DND-41 (cell line): Measurements from ENCODE around the gene TSSC4.

ENCODE experiments used
- ATAC-seq: fragments of 200-7000 bp; cut with Tn5 transposase; 3 replicates; pipeline ENCODE4 v1.9.1; 2021; ENCODE audit warnings: low read depth; ENCODE audit not compliant: insufficient read depth
- DNase-seq: peaks from one replicate; pipeline ENCODE4 v3.0.0-alpha.2; 2020
- H2AFZ ChIP-seq: 2 replicates; pipeline ENCODE4 v1.6.0; 2012; ENCODE audit warnings: low read depth, low read length
- H3K27ac ChIP-seq: 2 replicates; pipeline ENCODE4 v1.5.1; 2012; ENCODE audit warnings: low read length, inconsistent platforms
- H3K27me3 ChIP-seq: fragments of 200-600 bp; sonication (generic); 2 replicates; pipeline ENCODE4 v1.6.0; 2012; ENCODE audit warnings: low read length, mild to moderate bottlenecking, inconsistent platforms; ENCODE audit not compliant: insufficient read depth, poor library complexity
- H3K36me3 ChIP-seq: 2 replicates; pipeline ENCODE4 v1.5.1; 2012; ENCODE audit warnings: low read length, inconsistent platforms; ENCODE audit not compliant: insufficient read depth
- H3K4me1 ChIP-seq: 2 replicates; pipeline ENCODE4 v1.5.1; 2012; ENCODE audit warnings: mild to moderate bottlenecking, low read length; ENCODE audit not compliant: insufficient read depth
- H3K4me2 ChIP-seq: 2 replicates; pipeline ENCODE4 v1.6.0; 2012; ENCODE audit warnings: mild to moderate bottlenecking, moderate library complexity, low read length, inconsistent platforms; ENCODE audit not compliant: insufficient read depth
- H3K4me3 ChIP-seq, 2 experiments: fragments of 200-600 bp in 1 of 2; shearing (Covaris generic) in 1 of 2; 2 replicates each; pipeline ENCODE4 v1.5.1; 2012 to 2016; ENCODE audit warnings: inconsistent platforms in 2 of 2, low read length in 2 of 2, mild to moderate bottlenecking in 2 of 2, low read depth in 1 of 2, moderate library complexity in 1 of 2
- H3K79me2 ChIP-seq: 2 replicates; pipeline ENCODE4 v1.6.0; 2012; ENCODE audit warnings: low read length, inconsistent platforms; ENCODE audit not compliant: insufficient read depth
- H3K9ac ChIP-seq: 2 replicates; pipeline ENCODE4 v1.6.0; 2012; ENCODE audit warnings: low read depth, mild to moderate bottlenecking, inconsistent platforms, low read length, moderate library complexity
- H3K9me3 ChIP-seq: 2 replicates; pipeline ENCODE4 v1.5.1; 2012; ENCODE audit warnings: low read length, moderate library complexity, mild to moderate bottlenecking, inconsistent platforms; ENCODE audit not compliant: insufficient read depth, severe bottlenecking
- H4K20me1 ChIP-seq: 2 replicates; pipeline ENCODE4 v1.6.0; 2012; ENCODE audit warnings: low read length; ENCODE audit not compliant: insufficient read depth
- EZH2 ChIP-seq: IDR thresholded peaks from 3 replicates; pipeline ENCODE4 v1.6.1; 2012; ENCODE audit warnings: borderline replicate concordance, low read depth, mild to moderate bottlenecking, moderate library complexity, low read length, inconsistent platforms; ENCODE audit not compliant: severe bottlenecking
- TF ChIP-seq, protein P1 (sequence below): IDR thresholded peaks from 2 replicates; pipeline ENCODE4 v1.5.1; 2012; ENCODE audit warnings: borderline replicate concordance, low read length, moderate library complexity, mild to moderate bottlenecking; ENCODE audit not compliant: poor library complexity, severe bottlenecking; ENCODE audit errors: extremely low read depth

TSSC4 gene

DNA sequence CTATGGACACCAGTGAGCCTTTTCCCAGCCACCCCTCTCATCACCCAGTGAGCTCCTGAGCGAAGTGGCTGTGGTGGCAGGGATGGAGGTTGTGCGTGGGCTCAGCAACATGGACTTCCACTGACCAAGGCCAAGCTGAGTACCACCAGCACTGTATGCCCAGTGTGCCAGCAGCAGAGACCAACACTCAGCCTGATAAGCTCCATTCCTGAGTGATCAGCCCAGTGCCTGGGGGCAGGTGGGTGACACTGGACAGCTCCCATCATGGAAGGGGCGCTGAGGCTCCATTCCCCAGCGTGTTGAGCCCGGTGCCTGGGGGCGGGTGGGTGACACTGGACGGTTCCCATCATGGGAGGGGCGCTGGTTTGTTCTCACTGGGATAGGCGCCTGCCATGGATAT, 41.0 kb upstream of the TSSC4 start:
- TF ChIP-seq, protein P1, sequence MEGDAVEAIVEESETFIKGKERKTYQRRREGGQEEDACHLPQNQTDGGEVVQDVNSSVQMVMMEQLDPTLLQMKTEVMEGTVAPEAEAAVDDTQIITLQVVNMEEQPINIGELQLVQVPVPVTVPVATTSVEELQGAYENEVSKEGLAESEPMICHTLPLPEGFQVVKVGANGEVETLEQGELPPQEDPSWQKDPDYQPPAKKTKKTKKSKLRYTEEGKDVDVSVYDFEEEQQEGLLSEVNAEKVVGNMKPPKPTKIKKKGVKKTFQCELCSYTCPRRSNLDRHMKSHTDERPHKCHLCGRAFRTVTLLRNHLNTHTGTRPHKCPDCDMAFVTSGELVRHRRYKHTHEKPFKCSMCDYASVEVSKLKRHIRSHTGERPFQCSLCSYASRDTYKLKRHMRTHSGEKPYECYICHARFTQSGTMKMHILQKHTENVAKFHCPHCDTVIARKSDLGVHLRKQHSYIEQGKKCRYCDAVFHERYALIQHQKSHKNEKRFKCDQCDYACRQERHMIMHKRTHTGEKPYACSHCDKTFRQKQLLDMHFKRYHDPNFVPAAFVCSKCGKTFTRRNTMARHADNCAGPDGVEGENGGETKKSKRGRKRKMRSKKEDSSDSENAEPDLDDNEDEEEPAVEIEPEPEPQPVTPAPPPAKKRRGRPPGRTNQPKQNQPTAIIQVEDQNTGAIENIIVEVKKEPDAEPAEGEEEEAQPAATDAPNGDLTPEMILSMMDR: no peak
- no peak for TF ChIP-seq EZH2

DNA sequence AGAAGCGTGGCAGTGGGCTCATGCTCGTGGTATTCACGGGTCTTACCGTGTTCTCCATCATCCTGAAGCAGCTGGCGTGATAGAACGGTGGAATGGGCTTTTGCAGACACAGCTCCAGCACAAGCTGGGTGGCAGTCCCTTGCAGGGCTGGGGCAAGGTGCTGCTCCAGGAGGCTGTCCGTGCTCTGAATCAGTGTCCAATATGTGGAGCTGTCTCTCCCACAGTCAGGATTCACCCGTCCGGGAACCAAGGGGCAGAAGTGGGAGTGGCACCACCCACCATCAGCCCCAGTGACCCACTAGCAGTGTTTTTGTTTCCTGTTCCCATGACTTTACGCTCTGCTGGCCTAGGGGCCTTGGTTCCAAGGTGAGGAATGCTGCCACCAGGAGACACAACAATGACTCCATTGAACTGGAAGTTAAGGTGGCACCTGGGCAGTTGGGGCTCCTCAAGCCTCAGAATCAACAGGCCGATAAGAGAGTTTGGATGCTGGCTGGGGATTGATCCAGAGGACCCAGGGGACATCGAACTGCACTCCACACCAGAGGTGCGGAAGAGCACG, 40.4 kb upstream of the TSSC4 start:
- Histone ChIP-seq H3K4me2 (no peak overlapping the region), H3K9me3 (no peaks in the 10 kb centered on the region), H3K79me2 (no peaks in the 10 kb centered on the region), H3K9ac (no peak overlapping the region), H3K27me3 (no peaks in the 10 kb centered on the region), H3K4me1 (no peaks in the 10 kb centered on the region), H3K4me3 (no peak overlapping the region), H4K20me1 (peaks cover 6% of the 10 kb centered on the region; the same call in 1 of the 2 replicates), H2AFZ (no peak overlapping the region), H3K36me3 (no peaks in the 10 kb centered on the region), H3K27ac (no peak overlapping the region)
- ATAC-seq (no peak), DNase-seq (no peak)
- TF ChIP-seq, protein P1: no peak
- no peak for TF ChIP-seq EZH2

More for the DNA sequence above, 41.0 kb upstream of the TSSC4 start:
- Histone ChIP-seq H4K20me1 (0 out of 2 replicates have a peak, but pooled peaks cover 3% of the 10 kb centered on the region), H3K79me2 (no peaks in the 10 kb centered on the region), H3K4me1 (no peaks in the 10 kb centered on the region), H3K27me3 (no peaks in the 10 kb centered on the region), H3K4me2 (no peak overlapping the region), H3K27ac (no peak overlapping the region), H2AFZ (no peak overlapping the region), H3K36me3 (no peaks in the 10 kb centered on the region), H3K9ac (no peak overlapping the region), H3K9me3 (no peaks in the 10 kb centered on the region), H3K4me3 (no peak overlapping the region)
- DNase-seq (no peak), ATAC-seq (no peak)

DNA sequence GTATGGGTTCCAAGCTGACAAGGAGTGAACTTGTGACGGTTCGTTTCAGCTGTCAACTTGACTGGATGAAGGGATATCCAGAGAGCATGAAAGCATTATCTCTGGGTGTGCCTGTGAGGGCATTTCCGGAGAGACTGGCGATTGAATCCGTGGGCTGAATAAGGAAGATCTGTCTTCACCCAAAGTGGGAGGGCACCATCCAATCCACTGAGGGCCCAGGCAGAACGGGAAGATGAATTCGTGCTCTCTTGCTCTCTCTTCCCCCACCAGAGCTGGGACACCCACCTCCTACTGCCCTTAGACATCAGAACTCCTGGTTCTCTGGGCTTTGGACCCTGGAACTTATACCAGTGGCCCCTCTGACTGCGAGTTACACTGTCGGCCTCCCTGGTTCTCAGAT, 39.0 kb upstream of the TSSC4 start:
- Histone ChIP-seq H3K9me3 (no peaks in the 10 kb centered on the region), H3K27me3 (no peaks in the 10 kb centered on the region), H3K9ac (no peak overlapping the region), H3K4me2 (no peak overlapping the region), H3K36me3 (no peaks in the 10 kb centered on the region), H3K79me2 (no peaks in the 10 kb centered on the region), H3K4me1 (no peaks in the 10 kb centered on the region), H4K20me1 (peaks cover 10% of the 10 kb centered on the region; the same call in 1 of the 2 replicates), H3K4me3 (no peak overlapping the region), H3K27ac (no peak overlapping the region), H2AFZ (no peak overlapping the region)
- no peak for ATAC-seq
- no peak for DNase-seq
- no peak for TF ChIP-seq EZH2
- TF ChIP-seq, protein P1: no peak
